HG03108 (cell line): Measurements from ENCODE around the gene GCDH.
"Not testable (repeated sequence)": the region's sequence is repeated elsewhere in the genome, so short reads cannot be mapped to it uniquely, and the experiment has no call there.

Experiments
- ATAC-seq: cut with Tn5 transposase; IDR thresholded peaks from one replicate; pipeline ENCODE4 v1.9.1; 2021; ENCODE audit warnings: moderate library complexity; ENCODE audit not compliant: unreplicated experiment

The GCDH gene

DNA sequence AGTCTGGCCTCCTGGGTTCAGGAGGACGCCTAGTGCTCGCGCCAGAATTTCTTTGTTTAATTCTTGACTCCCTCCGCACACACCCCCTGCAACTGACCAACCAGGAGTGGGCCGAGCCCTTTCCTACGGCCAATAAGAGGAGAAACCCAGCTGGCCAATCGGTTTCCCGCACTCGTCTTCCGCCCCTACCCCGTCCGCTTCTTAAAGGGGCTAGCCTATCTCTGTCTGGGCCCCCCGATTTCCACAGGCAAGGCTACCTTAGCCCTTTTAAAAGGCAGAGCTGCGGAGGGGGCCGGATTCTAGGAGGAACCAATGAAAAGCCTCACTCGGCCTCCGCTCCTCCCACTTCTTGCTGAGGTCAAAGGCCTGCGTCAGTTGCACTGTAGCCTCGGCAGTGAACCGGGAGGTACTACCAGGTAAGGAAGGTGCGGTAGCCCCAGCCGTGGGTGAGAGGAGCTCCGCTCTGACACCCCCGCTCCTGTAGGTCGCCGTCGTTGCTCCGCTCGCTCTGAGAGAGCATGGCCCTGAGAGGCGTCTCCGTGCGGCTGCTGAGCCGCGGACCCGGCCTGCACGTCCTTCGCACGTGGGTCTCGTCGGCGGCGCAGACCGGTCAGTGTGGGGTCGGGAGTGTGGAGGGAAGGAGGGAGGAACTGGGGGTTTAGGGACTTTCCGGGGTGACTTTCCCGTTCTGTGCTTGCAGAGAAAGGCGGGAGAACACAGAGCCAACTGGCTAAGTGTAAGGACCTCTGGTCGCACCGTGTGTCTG lies at the start of gene GCDH:
GCDH (plus strand) TSS at position 374 of the 766 bp plus-strand sequence; CDS start at position 519, 145 bp downstream.
- ATAC-seq = peak; percentile 90

GRCh38 chr19:12842511-12842910 lies 48.4 kb upstream of the GCDH start:
- ATAC-seq = no peak

- no peak for ATAC-seq
These were observed 47.6 kb upstream of the GCDH start for GRCh38 chr19:12843328-12843727.

GRCh38 chr19:12843999-12844732 lies 46.8 kb upstream of the GCDH start:
- no peak for ATAC-seq

- ATAC-seq = not testable (repeated sequence)
These were observed 44.3 kb upstream of the GCDH start for GRCh38 chr19:12846613-12847012.

- no peak for ATAC-seq
These were observed 43.5 kb upstream of the GCDH start for GRCh38 chr19:12847159-12848139.

DNA sequence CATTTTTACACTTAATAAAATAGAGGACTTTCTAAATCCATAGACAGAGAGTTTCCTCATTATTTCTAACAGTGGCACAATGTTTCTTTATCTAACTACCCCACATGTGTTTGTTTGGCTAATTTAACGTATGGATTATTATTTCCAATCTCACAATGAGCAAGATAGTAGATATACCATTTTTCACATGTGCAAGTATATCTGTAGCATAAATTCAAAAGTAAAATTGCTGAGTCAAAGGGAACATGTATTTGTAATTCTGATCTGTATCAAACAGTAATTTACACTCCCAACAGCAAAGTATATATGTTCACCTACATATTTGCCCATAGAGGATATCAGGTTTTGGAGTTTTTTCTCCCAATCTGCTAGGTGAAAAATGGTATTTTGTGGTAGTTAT lies 34.3 kb upstream of the GCDH start:
- ATAC-seq = no peak

GRCh38 chr19:12858041-12858928 lies 32.7 kb upstream of the GCDH start:
- no peak for ATAC-seq

DNA sequence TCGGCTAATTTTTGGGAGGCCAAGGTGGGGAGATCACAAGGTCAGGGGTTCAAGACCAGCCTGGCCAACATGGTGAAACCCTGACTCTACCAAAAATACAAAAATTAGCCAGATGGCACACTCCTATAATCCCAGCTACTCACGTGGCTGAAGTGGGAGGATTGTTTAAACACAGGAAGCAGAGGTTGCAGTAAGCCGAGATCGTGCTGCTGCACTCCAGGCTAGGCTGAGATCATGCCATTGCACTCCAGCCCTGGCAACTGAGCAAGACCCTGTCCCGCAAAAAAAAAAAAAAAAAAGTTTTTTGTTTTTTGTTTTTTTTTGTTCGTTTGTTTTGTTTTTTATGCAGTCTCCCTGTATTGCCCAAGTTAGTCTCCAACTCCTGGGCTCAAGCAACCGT lies 31.4 kb upstream of the GCDH start:
- no peak for ATAC-seq

GRCh38 chr19:12864143-12864542 lies 26.8 kb upstream of the GCDH start:
- no peak for ATAC-seq

DNA sequence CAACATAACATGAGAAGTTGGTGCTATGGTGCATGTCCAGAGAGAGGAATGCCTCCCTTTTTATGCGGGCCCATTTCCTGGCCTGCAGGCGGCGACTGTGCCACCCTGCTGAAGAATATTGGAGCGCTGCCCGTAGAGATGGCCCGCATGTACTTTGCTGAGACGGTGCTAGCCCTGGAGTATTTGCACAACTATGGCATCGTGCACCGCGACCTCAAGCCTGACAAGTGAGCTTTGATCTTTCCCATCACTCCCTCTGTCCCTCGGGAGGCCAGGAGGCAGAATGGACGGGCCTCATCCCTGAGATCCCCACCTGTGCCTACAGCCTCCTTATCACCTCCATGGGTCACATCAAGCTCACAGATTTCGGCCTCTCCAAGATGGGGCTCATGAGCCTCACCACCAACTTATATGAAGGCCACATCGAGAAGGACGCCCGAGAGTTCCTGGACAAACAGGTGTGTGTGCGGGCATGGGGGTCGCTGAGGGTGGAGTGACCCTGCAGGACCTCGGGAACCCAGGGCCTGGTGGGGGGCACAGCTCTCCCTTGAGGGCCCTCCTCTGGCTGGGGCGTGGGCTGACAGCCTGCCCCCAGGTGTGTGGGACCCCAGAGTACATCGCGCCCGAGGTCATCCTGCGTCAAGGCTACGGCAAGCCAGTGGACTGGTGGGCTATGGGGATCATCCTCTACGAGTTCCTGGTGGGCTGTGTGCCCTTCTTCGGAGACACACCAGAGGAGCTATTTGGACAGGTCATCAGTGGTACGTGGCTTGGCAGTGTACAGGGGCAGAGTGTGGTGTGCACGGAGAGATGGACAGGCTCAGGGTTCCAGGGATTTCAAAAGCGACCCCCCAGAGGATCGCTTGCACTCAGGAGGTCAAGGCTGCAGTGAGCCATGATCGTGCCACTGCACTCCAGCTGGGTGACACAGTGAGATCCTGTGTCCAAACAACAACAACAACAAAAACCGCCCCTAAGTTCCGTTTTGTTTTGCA lies 25.9 kb upstream of the GCDH start:
- no peak for ATAC-seq

- no peak for ATAC-seq
These were observed 25.1 kb upstream of the GCDH start for GRCh38 chr19:12865746-12866415.

GRCh38 chr19:12866416-12867119 lies 24.4 kb upstream of the GCDH start:
- ATAC-seq = no peak

DNA sequence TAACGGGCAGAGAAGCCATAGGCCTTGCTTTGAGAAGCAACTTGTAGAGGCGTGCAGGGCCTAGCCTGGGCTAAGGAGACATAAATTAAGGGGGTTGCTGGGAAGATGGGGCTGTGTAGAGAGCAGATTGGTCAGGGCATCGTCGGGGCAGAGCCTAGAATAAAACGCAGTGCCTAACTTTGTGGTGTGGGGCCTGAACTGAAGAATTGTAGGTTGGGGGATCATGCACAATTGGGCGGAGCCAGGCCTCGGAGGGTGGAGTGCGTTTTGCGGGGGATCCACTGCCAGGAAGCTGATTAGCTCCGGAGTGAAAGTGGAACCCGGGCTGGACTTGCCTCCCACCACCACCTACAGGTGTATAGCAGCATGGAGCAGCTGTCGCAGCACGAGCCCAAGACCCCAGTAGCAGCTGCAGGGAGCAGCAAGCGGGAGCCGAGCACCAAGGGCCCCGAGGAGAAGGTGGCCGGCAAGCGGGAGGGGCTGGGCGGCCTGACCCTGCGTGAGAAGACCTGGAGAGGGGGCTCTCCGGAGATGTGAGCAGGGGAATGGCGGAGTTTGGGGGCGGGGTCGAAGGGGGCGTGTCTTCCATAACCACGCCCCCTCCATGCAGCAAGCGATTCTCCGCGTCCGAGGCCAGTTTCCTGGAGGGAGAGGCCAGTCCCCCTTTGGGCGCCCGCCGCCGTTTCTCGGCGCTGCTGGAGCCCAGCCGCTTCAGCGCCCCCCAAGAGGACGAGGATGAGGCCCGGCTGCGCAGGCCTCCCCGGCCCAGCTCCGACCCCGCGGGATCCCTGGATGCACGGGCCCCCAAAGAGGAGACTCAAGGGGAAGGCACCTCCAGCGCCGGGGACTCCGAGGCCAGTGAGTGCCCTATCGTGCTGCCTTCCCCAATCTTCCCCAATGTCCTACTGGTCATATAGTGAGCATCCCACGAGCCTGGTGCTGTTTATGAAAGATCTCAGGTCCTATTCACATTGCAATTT lies 23.6 kb upstream of the GCDH start:
- ATAC-seq = no peak

DNA sequence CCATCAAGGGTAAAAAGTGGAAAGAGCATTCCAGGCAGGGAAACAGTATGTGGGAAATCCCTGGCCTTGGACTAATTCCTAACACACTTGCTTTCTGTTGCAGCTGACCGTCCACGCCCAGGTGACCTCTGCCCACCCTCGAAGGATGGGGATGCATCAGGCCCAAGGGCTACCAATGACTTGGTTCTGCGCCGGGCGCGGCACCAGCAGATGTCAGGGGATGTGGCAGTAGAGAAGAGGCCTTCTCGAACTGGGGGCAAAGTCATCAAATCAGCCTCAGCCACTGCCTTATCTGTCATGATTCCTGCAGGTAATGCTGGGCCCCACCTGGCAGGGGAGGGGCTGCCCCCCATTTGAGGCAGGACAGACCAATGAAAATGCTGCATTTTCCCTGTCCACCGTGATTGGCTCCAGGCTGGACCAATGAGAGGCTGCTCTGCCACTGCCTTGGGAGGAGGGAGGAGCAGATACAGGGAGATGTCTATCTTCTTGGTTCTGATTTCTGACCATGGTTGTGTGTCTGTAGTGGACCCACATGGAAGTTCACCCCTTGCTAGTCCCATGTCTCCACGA lies 22.3 kb upstream of the GCDH start:
- no peak for ATAC-seq

DNA sequence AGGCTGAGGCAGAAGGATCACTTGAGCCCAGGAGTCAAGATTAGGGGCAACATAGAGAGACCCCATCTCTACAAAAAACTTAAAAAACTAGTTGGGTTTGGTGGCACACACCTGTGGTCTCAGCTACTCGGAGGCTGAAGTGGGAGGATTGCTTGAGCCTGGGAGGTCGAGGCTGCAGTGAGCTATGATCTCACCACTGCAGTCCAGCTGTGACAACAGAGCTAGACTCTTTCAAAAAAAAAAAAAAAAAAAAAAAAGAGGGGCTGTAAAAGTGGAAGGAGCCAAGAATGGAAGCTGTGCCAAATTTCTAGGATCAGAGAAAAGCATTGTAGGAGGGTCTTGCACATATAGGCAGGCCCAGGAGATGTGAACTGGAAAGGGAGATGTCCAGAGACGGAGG lies 19.3 kb upstream of the GCDH start:
- no peak for ATAC-seq
